ENCODE measurements around the gene BBS1.
"Not testable (repeated sequence)": the region's sequence is repeated elsewhere in the genome, so short reads cannot be mapped to it uniquely, and the experiment has no call there.

BBS1 gene

DNA sequence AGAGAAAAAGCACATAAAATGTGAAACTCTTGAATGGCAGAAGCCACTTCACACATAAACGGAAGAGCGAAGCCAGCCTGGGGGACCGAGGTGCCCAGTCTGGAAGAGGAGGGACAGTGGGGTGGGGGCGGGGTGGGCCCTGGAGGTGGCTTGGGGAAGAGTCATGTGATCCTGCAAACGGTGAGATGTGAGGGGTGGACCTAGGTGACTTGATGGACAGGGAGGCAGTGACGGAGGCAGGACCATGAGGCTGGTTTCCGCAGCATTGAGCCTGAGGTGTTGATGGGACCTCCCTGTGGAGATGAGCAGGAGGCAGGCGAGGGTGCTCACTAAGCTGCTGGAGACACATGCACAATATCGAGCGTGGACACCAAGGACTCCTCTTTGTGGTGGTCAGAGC lies 18.6 kb downstream of the BBS1 start:
- no peak for ATAC-seq

DNA sequence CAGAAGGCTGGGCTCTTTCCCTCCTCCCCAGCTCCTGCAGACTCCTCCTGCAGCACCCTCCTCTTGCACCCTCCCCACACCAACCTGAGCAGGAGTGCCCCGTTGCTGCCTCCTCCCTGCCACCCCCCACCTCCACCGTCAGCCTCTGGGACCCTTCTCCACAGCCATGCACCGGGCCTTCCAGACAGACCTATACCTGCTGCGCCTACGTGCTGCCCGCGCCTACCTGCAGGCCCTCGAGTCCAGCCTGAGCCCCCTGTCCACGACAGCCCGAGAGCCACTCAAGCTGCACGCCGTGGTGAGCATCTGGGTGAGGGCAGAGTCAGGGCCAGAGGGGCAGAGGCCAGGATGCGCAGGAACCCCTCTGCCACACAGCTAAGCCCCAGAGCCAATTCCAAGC lies 19.2 kb downstream of the BBS1 start:
- ATAC-seq, result no peak

DNA sequence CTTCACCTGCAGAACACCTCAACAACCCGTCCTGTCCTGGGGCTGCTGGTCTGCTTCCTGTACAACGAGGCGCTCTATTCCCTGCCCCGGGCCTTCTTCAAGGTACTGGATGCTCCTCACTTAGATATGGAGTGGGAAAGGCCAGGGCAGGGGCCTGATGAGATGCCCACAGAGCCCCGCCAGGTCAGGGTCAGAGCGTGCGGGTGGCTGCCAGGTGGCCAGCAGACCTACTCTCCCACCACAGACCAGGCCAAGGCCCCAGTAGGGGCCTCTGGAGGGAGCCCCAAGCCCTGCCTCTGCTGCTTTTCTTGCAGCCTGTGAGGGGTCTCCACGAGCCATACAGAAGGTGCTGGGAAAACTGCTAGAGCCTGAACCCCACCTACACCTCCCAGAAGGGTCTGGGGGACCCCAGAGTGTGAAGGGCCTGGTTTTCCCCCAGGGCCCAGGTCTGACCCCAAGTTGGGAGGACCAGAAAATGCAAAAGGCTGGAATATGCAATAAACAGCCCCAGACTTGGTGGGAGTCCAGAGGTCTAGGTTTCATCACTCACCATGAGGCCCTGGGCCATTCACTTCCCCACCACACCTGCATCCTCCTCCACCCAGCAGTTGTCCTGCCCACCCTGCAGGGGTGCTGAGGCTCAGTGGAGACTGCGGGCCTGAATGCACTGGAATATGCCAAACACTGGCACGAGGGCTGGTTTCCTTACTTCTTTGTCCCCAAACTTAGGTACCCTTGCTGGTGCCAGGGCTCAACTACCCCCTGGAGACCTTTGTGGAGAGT lies 20.7 kb downstream of the BBS1 start:
- ATAC-seq, result no peak

DNA sequence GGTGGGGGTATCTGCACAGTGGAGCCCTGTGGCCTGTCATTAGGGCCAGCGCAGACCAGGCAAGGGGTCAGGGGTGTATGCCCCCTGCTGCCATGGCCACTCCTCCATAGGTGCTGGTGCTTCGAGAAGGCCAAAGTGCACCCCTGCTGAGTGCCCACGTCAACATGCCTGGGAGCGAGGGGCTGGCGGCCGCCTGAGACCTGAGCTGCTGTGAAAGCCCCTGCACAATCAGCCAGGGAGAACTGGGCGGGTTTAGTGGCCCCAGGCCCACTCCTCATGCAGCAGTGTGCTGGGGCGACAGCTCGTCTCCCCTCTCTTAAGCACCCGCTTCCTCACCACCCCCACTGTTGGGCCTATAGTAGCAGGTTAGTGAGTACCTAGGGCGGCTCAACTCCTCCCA lies 21.4 kb downstream of the BBS1 start:
- ATAC-seq, result no peak

DNA sequence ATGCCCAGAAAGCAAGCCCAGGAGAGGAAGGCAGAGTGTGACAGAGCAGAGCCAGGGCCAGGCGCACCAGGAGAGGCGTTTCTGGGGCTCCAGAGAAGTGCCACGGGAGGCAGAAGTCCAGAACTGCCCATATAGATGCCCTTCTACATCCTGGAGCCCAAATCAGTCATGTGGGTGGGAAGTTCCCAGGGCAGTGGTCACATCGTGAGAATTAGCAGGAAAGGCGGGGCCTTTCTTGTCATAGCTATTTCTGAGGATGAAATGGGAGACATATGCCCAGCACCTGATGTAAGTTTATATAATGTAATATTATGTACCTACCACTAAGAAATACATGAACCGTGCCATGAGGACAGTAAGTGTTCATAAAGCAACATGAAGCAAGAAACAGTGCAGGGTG lies 22.3 kb downstream of the BBS1 start:
- ATAC-seq, result no peak

DNA sequence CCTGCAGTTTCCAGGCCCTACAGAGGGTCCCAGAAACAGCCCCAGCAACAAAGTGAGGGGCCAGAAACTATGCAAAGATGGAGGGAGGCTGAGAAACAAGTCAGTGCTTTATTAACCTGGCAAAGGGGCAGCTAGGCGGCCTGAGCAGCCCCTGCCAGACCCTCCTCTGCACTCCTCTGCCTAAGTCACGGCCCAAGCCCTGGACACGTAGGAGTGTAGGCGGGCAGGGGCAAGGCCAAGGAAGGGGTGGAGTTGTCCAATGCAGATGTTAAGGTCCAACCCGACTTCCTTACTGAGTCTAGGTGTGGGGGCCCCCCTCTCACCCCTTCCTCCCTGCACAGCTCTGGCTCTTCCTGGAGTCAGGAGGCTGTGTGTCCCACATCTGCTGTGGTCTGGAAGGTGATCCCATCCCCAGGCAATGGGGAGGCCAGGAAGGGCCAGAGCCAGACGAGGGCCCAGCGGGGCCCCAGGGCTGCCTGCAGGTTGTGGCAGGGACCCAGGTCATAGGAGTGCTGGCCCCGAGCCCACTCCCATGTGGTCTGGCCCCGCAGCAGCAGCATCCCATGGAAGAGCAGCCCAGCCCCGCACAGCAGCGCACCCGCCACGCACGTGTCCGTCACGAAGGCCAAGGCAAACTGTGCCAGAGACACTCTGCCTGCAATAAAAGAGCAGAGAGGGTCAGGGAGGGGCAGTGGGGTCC lies 28.9 kb downstream of the BBS1 start:
- ATAC-seq, result no peak

DNA sequence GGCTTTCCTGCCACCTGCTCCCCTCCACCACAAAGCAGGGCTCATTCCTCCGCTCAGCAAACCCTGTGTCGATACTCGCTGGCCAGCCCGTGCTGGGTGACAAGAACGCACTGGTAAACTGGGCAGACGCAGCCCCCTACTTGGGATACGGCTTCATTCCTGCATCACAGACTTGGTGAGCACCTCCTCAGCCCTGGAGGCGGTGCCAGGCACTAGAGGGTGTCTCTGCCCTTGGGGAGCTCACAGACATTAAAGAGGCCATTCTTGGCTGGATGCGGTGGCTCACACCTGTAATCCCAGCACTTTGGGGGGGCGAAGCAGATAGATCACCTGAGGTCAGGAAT lies 29.4 kb downstream of the BBS1 start:
- no peak for ATAC-seq

DNA sequence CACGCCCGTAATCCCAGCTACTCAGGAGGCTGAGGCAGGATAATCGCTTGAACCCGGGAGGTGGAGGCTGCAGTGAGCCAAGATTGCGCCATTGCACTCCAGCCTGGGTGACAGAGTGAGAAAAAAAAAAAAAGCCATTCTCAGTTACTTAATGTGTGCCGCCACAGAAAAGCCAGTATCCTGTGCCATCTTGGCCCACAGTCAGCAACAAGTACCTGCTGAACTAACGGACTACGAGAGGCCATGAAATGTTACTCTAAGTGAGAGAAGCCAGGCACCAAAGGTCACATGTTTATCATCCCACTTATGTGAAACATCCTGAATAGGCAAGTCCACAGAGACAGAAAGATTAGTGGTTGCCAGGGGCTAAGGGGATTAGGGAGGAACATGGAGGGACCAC lies 30.2 kb downstream of the BBS1 start:
- not testable (repeated sequence) for ATAC-seq

DNA sequence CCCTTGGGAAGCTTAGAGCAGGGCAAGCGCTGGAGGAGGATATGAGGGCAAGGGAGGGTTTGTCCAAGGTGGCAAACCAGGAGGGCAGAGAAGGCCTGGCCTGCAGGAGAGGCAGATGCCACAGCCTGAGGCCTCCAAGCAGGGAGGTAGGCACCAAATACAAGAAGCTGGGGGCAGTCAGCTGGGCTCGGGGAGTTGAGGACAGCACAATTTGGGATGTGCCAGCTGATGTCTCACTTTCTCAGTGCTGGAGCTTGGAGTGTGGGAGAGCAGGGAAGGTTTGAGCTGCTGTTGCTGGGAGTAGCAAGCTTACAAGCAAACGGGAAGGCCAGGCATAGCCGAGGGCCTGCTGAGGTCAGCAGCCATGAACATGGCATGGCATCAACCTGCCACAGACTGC lies 31.5 kb downstream of the BBS1 start:
- ATAC-seq, result no peak

DNA sequence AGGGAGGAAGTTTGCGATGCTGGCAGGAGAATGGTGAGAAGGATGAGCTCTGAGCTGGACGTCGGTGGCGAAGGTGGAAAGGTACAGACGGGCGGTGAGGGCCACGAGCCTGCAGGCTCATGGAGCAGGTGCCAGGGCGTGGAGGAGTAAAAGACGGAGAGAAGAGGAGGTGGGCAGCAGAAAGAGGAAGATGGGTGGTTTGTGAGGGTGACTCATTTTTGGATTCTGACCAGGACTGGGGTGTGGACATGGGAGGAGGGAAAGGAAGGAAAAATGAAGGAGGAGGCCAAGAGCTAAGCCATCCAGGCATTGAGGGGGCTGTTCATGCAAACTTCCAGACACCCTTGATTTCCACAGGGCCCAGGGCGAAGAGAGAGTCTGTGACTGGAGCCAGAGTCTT lies 31.9 kb downstream of the BBS1 start:
- ATAC-seq, result no peak

DNA sequence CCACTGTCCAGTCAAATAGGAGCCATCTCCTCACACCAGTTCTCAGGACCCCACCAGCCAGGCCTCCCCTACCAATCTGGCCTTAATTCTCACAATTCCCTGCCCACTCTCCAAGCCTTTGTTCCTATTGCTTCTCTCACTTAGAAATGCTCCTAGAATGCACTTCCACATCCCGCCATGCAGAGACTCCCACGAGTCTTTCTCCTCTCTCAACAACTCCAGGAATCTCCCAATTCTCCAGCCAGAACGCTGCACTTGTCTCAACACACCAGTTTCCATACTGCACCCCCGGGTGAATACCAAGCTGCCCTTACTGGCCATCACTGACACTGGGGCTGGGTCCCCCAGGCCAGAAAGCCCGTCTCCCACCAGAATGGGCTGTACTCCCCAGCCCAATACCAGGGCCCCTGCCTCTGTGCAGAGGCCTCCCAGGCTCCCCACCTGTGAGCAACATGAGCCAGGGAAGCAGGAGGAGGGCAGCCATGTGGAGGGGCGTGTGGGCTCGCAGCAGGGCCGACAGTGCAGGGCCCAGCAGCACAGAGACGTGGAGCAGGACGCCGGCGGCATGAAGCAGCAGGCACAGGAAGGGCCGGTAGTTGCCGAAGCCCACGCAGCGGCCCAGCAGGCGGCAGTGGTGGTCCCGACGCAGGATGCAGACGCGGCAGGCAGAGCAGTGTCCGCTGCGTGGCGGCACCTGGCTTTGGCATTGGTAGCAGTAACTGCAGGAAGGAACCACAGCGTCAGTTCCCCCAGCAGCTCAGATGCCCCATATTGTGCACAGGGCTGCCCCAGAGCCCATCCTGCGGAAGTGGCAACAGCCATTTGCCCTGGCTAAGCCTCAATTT lies 33.0 kb downstream of the BBS1 start:
- peak; percentile 9 to 11 for ATAC-seq

DNA sequence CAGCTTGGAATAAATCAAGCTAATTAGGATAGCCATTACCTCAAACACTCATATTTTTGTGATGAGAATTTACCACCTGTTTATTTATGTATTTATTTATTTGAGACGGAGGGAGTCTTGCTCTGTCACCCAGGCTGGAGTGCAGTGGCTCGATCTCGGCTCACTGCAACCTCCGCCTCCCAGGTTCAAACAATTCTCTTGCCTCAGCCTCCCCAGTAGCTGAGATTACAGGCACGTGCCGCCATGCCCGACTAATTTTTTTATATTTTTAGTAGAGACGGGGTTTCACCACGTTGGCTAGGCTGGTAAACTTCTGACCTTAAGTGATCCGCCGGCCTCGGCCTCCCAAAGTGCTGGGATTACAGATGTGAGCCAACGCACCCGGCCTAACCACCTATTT lies 34.5 kb downstream of the BBS1 start:
- ATAC-seq, result not testable (repeated sequence)

DNA sequence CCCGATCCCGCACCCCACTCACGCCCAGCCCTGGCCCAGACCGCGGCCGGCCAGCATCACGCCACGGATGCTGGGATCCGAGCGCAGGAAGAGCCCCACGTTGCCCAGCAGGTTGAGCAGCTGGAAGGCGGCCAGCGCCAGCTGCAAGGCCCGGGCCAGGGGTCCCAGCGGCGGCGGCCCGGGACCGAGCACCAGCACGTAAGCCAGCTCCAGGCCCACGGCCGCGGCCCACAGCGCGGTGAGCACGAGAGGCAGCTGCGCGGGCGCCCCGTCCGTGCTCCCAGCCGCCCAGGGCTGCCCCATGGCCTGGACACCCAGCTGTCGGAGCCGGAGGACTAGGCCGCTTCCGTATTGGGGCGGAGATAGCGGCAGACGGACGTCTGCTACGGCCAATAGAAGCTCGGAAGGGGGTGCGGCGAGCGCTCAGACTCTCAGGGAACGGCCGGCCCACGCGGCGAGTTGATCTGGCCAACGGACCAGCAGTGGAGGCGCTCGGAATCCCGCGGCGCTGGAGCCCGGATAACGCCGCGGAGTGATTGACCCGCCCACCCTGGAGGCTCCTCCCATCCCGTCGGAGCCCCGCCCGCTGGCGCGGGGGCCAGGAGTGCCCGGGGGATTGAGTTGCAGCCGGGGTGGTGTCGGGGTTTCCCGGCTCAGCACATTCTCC lies 35.4 kb downstream of the BBS1 start, which contains the start of gene ZDHHC24:
Gene ZDHHC24, minus strand, starts transcription at position 348 of the 667 bp plus-strand sequence. Its CDS starts 45 bp downstream, at position 303.
- peak; percentile 91 to 92 for ATAC-seq

DNA sequence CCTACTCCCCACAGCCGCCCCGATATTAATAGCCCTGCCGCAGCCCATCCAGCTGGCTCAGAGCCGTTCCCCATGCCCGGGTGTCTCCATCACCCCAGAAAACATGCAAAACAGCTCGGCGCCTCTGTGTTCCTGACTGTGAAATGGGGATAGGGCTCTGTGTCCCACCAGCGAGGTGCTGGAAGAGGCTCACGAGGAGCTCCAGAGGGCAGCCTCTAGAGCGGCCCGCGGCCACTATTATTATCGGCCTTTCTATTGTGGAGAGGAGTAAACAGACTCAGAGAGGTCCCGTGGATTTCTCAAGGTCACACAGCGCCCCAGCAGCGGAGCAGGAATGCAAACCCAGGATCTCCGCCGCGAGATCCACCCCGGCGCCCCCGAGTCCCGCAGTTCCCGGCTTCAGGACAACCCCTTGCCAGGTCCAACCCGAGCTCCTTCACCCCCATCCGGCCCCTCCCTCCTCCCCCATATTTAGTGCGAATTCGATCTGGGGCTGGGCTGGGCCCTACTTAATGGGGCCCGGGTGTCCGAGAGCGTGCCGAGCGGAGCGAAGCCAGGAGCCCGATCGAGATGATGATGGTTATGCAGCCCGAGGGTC lies 36.0 kb downstream of the BBS1 start, which contains the start of gene ACTN3:
Gene ACTN3, plus strand, starts transcription at position 536 of the 598 bp plus-strand sequence. Its CDS starts 35 bp downstream, at position 571.
- no peak for ATAC-seq

DNA sequence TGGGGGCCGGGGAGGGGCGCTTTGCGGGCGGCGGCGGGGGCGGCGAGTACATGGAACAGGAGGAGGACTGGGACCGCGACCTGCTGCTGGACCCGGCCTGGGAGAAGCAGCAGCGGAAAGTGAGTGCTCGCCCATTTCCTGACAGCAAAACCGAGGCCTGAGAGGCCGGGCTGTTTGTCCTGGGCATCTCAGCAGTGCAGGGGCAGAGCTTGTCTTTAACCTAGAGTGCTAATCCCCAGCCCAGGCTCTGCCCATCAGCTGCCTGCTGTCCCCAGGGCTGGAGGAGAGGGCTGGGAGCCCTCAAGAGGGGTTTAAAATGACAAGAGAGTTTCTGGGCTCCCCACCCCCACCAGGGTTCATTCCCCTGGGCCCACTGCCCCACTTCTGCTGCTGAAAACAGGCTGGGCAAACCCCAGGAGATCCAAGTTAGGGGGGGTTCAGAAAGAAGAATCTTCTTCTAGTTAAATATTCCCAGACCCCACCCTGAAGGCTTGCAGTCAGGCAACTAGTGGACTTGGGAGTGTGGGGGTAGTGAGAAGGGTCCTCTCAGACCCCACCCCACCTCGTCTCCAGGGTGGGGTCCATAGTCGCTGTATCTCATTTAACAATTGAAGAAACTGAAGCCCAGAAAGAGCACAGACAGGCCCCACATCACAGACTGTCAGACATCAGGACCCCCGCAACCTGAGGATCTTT lies 36.7 kb downstream of the BBS1 start:
- no peak for ATAC-seq

DNA sequence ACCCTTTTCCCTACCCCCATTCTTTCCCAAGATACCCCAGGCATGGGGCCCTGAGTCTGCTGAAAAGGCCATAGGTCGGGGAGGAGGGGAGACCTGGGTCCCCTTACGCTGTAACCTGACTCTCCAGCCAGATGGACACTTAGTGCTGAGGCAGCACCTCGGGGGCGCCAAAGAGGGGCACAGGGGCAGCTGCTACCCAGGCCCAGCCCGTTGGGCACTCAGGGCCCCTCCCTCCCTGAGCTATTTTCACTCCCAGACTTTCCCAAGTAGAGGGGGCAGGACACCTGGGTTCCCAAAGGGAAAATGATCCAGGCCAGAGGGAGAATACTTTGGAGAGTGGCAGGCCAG lies 37.2 kb downstream of the BBS1 start:
- ATAC-seq, result no peak

DNA sequence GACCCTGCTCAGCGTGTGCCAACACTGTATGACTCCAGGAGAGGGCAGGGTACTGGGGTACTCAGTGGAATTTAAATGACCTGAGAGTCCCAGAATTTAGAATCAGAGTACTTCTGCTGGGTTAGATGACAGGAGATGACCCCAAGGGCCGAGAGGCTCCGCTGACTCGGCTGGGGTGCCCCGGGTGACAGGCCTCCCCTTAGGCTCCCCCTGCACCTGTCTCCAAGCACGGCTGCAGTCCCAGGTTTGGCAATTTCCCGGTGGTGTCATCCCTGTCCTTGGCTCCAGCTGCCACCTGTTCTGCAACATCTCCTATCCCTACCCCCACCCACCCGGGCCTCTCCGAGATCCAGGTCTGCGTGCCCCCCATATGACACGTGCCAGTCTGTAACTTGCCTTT lies 37.6 kb downstream of the BBS1 start:
- no peak for ATAC-seq

DNA sequence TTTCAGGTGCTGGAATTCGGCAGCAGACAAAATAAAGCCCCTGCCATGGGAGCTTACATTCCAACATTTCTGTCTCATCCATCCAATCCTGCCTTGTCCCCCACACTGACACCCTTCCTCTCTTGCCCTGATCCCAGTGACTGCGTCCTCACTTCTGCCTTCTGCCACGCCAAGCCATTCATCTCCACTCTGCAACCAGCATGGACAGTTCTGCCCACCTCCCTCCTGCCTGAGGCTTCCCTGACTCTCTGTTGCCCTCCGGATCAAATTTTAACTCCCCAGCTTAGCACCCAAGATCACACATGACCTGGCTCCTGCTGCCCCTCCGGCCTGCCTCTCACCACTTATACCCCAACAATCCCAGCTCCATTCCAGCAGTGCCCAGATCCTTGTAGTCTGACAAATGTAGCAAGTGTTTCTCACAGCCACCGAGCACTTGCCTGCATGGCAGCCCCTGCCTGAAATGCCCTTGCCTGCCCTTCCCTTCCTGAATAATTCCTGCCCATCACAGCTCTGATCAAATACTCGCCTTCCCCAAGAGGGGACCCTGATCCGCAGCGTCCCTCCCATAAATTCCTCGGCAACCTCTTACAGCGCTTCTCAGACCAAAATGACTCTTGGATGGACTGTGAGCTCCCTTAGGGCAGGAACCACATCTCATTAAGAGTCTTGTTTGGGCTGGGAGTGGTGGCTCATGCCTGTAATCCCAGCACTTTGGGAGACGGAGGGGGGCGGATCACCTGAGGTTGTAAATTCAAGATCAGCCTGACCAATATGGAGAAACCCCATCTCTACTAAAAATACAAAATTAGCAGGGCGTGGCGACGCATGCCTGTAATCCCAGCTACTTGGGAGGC lies 38.6 kb downstream of the BBS1 start:
- no peak for ATAC-seq

DNA sequence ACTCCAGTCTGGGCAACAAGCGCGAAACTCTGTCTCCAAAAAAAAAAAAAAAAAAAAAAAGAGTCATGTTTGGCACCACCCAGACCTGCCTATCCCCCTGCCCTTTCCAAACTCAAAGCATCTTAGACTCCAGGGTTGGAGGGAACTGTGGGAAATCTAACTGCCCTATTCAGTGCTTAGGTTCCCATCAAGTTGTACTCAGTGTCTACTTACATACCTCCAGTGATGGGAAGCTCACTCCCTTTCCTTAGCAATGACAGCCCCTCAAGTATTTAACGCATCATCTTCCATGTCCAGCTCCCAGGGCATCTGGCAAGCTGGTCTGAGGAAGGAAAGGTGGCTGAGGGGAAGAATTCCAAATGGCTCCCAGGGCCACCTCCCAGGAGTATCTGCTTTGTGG lies 39.3 kb downstream of the BBS1 start:
- ATAC-seq, result no peak

DNA sequence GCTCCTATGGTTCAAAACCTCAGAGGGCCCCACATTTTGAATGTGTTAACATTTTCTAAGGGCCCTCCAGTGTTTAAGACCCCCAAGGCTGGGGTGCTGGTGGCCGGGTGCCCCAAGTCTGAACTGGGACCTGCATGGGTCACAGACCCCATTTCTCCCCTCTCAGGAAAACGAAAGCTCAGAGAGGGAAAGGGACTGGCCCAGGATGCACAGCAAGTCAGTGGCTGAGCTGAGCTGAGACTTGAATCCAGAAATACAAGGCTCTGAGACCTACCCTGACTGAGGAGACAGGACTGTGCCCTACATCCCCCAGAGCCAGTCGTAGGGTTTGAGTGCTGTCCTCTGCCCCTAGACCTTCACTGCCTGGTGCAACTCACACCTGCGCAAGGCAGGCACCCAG lies 40.5 kb downstream of the BBS1 start:
- no peak for ATAC-seq

DNA sequence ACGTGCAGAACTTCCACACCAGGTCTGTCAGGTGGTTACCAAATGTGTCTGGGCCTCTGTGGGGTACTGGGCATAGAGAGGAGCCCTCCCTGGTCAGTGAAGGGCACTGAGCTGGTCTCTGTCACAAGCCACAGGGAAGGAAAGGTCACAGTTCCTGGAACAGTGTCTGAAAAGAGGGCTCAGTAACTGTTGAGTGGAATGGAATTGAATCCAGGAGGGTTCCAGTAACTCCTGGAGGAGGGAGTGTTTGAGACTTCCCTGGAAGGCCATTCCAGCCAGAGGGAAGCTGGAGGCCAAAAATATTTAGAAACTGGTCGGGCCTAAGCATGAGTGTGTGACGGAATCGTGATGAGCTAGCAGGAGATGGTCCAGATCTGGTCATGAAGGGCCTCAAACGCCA lies 44.2 kb downstream of the BBS1 start:
- ATAC-seq, result no peak
